Hepatocyte (in vitro differentiated cells): Measurements from ENCODE around the gene MIF. TPM values are rescaled to one million over a fixed set of nuclear protein-coding genes. Genes with fewer than 3 reads are reported as not detected.
"Not testable (repeated sequence)": the region's sequence is repeated elsewhere in the genome, so short reads cannot be mapped to it uniquely, and the experiment has no call there.

Source experiments
- DNase-seq: peaks from one replicate; pipeline ENCODE4 v3.0.0-alpha.2; 2016; ENCODE audit warnings: low spot score
- H2AFZ ChIP-seq: fragments of 200-600 bp; sonication (generic); 2 replicates; pipeline ENCODE4 v1.6.0; 2016; ENCODE audit warnings: antibody characterized with exemption, mild to moderate bottlenecking
- H3K27ac ChIP-seq: fragments of 200-600 bp; sonication (generic); 2 replicates; pipeline ENCODE4 v1.5.1; 2016; ENCODE audit warnings: mild to moderate bottlenecking
- H3K27me3 ChIP-seq: fragments of 200-600 bp; sonication (generic); 2 replicates; pipeline ENCODE4 v1.6.1; 2016
- H3K36me3 ChIP-seq: fragments of 200-600 bp; sonication (generic); replicated peaks from 2 replicates; pipeline ENCODE4 v1.5.1; 2016; ENCODE audit warnings: low read depth; ENCODE audit not compliant: insufficient read depth
- H3K4me1 ChIP-seq: fragments of 200-600 bp; sonication (generic); 2 replicates; pipeline ENCODE4 v1.5.1; 2016; ENCODE audit warnings: mild to moderate bottlenecking, moderate library complexity; ENCODE audit not compliant: insufficient read depth
- H3K4me2 ChIP-seq: fragments of 200-600 bp; sonication (generic); 2 replicates; pipeline ENCODE4 v1.6.0; 2016
- H3K4me3 ChIP-seq: fragments of 200-600 bp; sonication (generic); 2 replicates; pipeline ENCODE4 v1.5.1; 2016; ENCODE audit warnings: mild to moderate bottlenecking
- H3K79me2 ChIP-seq: fragments of 200-600 bp; sonication (generic); 2 replicates; pipeline ENCODE4 v1.6.0; 2017; ENCODE audit warnings: mild to moderate bottlenecking
- H3K9me2 ChIP-seq: fragments of 200-600 bp; sonication (generic); replicated peaks from 2 replicates; pipeline ENCODE4 v1.6.0; 2017; ENCODE audit warnings: mild to moderate bottlenecking; ENCODE audit not compliant: insufficient read depth
- H3K9me3 ChIP-seq: fragments of 200-600 bp; sonication (generic); 2 replicates; pipeline ENCODE4 v1.5.1; 2016; ENCODE audit warnings: low read depth, mild to moderate bottlenecking
- H4K20me1 ChIP-seq: fragments of 200-600 bp; sonication (generic); 2 replicates; pipeline ENCODE4 v1.6.0; 2016; ENCODE audit warnings: mild to moderate bottlenecking; ENCODE audit not compliant: insufficient read depth, poor library complexity, severe bottlenecking
- CTCF ChIP-seq: fragments of 200-600 bp; sonication (generic); IDR thresholded peaks from 2 replicates; pipeline ENCODE4 v1.5.1; 2016; ENCODE audit warnings: antibody characterized with exemption, mild to moderate bottlenecking; ENCODE audit not compliant: poor library complexity
- EZH2 ChIP-seq: fragments of 200-600 bp; sonication (generic); IDR thresholded peaks from 2 replicates; pipeline ENCODE4 v1.6.1; 2016; ENCODE audit warnings: antibody characterized with exemption, mild to moderate bottlenecking, borderline replicate concordance
- EZH2phosphoT487 ChIP-seq: fragments of 200-600 bp; sonication (generic); IDR thresholded peaks from one replicate; pipeline ENCODE4 v1.6.1; 2018; ENCODE audit warnings: antibody characterized with exemption, mild to moderate bottlenecking, low read depth, moderate library complexity; ENCODE audit not compliant: unreplicated experiment, severe bottlenecking
- WGBS: methylation state at CpG from one replicate; pipeline ENCODE4 v1.1.6; 2016; ENCODE audit warnings: low lambda C conversion rate; ENCODE audit errors: missing lambda C conversion rate; 5-methylcytosine and 5-hydroxymethylcytosine counted together
- polyA plus RNA-seq: library from polyadenylated mRNA; unstranded; fragments of >200 nt; fragmentation: Nextera tagmentation; extraction: Ambion mirVana; gene quantifications from 2 replicates; pipeline ENCODE4 v1.2.1, GENCODE V29; 2016
- small RNA-seq: library from RNA; depleted of rRNA; stranded (forward); fragments of <200 nt; gene quantifications from one replicate; pipeline ENCODE3, GENCODE V24; 2014
- total RNA-seq: library from RNA; depleted of rRNA; stranded (reverse); fragments of >200 nt; gene quantifications from 2 replicates; pipeline ENCODE4 v1.2.3, GENCODE V29; 2014

MIF gene
- total and polyA plus RNA-seq, 2 experiments from 2014 or later, result 240 to 2,070 TPM

GRCh38 chr22:23939017-23939357 lies 44.8 kb downstream of the MIF start:
- H3K27me3 ChIP-seq, result no peaks in the 10 kb centered on the region
- H3K27ac ChIP-seq, result no peak overlapping the region
- H2AFZ ChIP-seq, result no peak overlapping the region
- DNase-seq, result no peak
- no peaks in the 10 kb centered on the region for H3K4me1 ChIP-seq
- H4K20me1 ChIP-seq, result no peaks in the 10 kb centered on the region
- no peaks in the 10 kb centered on the region for H3K79me2 ChIP-seq
- H3K9me2 ChIP-seq, result no peaks in the 10 kb centered on the region
- no peak overlapping the region for H3K4me3 ChIP-seq
- WGBS, result 73% methylated on average over 1 of the region's 3 CpGs
- H3K9me3 ChIP-seq, result no peaks in the 10 kb centered on the region
- no peaks in the 10 kb centered on the region for H3K36me3 ChIP-seq
- TF ChIP-seq EZH2phosphoT487 (no peak), EZH2 (no peak), CTCF (no peak)
- H3K4me2 ChIP-seq, result no peak overlapping the region

- H3K79me2 ChIP-seq, H3K4me1 ChIP-seq, DNase-seq, H3K36me3 ChIP-seq, H3K4me3 ChIP-seq, H3K9me2 ChIP-seq, H3K27me3 ChIP-seq, H3K4me2 ChIP-seq, H2AFZ ChIP-seq, H3K9me3 ChIP-seq, H3K27ac ChIP-seq, H4K20me1 ChIP-seq: not testable (repeated sequence)
- WGBS, result no CpG with 5 or more reads among the region's 14 CpGs
Measured at GRCh38 chr22:23940166-23940565, 46.0 kb downstream of the MIF start.

Small RNA genes within 50 kb of the gene (small RNA-seq; reads per million reads assigned to genes)
- not detected for gene RN7SL268P

Other genes starting within 250 kb of the MIF start
- gene RGL4, start 203.4 kb upstream of the MIF start, total RNA-seq, result not detected in 2 replicates
- 0.61 and 0.68 TPM in 2 replicates for gene RGL4, start 203.4 kb upstream of the MIF start, polyA plus RNA-seq
- gene ZNF70, start 143.3 kb upstream of the MIF start, total RNA-seq, result 4.6 and 5.2 TPM in 2 replicates
- gene ZNF70, start 143.3 kb upstream of the MIF start, polyA plus RNA-seq, result 1.3 and 2.3 TPM in 2 replicates
- gene VPREB3, start 140.0 kb upstream of the MIF start, total RNA-seq, result not detected in 2 replicates
- not detected in 2 replicates for gene VPREB3, start 140.0 kb upstream of the MIF start, polyA plus RNA-seq
- gene C22orf15, start 131.4 kb upstream of the MIF start, total RNA-seq, result not detected in 2 replicates
- 0.35 and 0.37 TPM in 2 replicates for gene C22orf15, start 131.4 kb upstream of the MIF start, polyA plus RNA-seq
- 4.0 and 36.5 TPM in 2 replicates for gene CHCHD10, start 126.4 kb upstream of the MIF start, total RNA-seq
- 53.0 and 68.1 TPM in 2 replicates for gene CHCHD10, start 126.4 kb upstream of the MIF start, polyA plus RNA-seq
- 27.9 and 36.2 TPM in 2 replicates for gene MMP11, start 121.5 kb upstream of the MIF start, total RNA-seq
- gene MMP11, start 121.5 kb upstream of the MIF start, polyA plus RNA-seq, result 22.8 and 25.2 TPM in 2 replicates
- 84.3 and 88.2 TPM in 2 replicates for gene SMARCB1, start 107.4 kb upstream of the MIF start, total RNA-seq
- 103 and 120 TPM in 2 replicates for gene SMARCB1, start 107.4 kb upstream of the MIF start, polyA plus RNA-seq
- gene DERL3, start 55.4 kb upstream of the MIF start, total RNA-seq, result 1.6 and 1.8 TPM in 2 replicates
- gene DERL3, start 55.4 kb upstream of the MIF start, polyA plus RNA-seq, result 5.1 and 6.1 TPM in 2 replicates
- 11.6 and 15.0 TPM in 2 replicates for gene SLC2A11, start 36.5 kb upstream of the MIF start, total RNA-seq
- gene SLC2A11, start 36.5 kb upstream of the MIF start, polyA plus RNA-seq, result 15.0 and 20.9 TPM in 2 replicates
- gene GSTT2B, start 66.8 kb downstream of the MIF start, total RNA-seq, result 0.24 and 1.3 TPM in 2 replicates
- 3.0 and 5.6 TPM in 2 replicates for gene GSTT2B, start 66.8 kb downstream of the MIF start, polyA plus RNA-seq
- gene DDTL, start 72.5 kb downstream of the MIF start, total RNA-seq, result not detected in 2 replicates
- gene DDTL, start 72.5 kb downstream of the MIF start, polyA plus RNA-seq, result 4.7 and 7.2 TPM in 2 replicates
- gene DDT, start 80.1 kb downstream of the MIF start, total RNA-seq, result 136 and 143 TPM in 2 replicates
- gene DDT, start 80.1 kb downstream of the MIF start, polyA plus RNA-seq, result 213 and 223 TPM in 2 replicates
- not detected in 2 replicates for gene GSTT2, start 85.8 kb downstream of the MIF start, total RNA-seq
- 0.15 TPM in 1 of 2 replicates, not detected in the other for gene GSTT2, start 85.8 kb downstream of the MIF start, polyA plus RNA-seq
- gene GSTT4, start 111.1 kb downstream of the MIF start, total RNA-seq, result not detected in 2 replicates
- not detected in 2 replicates for gene GSTT4, start 111.1 kb downstream of the MIF start, polyA plus RNA-seq
- 24.7 and 34.5 TPM in 2 replicates for gene CABIN1, start 116.9 kb downstream of the MIF start, total RNA-seq
- 20.9 and 21.7 TPM in 2 replicates for gene CABIN1, start 116.9 kb downstream of the MIF start, polyA plus RNA-seq